Measurements from ENCODE around the gene OLFM4.

- TF ChIP-seq CTCF (IDR thresholded peaks at IDR 0.05) (no peak), POLR2A (IDR thresholded peaks at IDR 0.05) (no peak)
These were observed 32.4 kb downstream of the OLFM4 start for GRCh38 chr13:53060840-53061490.
